Mucosa of descending colon (tissue), 3 donors: ENCODE results near the gene DCAF10. TPM values are rescaled to one million over a fixed set of nuclear protein-coding genes. Genes with fewer than 3 reads are reported as not detected.
"Not testable (repeated sequence)": the region's sequence is repeated elsewhere in the genome, so short reads cannot be mapped to it uniquely, and the experiment has no call there.

ENCODE experiments used
- ATAC-seq: fragments of 200-7000 bp; cut with Tn5 transposase; one replicate; pipeline ENCODE4 v1.9.1; 2020; ENCODE audit warnings: mild to moderate bottlenecking, moderate library complexity
- DNase-seq, 3 donors: peaks; one replicate each; pipeline ENCODE4 v3.0.0-alpha.2; 2020
- H3K36me3 ChIP-seq: fragments of 200-600 bp; one replicate; pipeline ENCODE4 v1.8.0; 2021; ENCODE audit warnings: low read depth, mild to moderate bottlenecking
- H3K4me1 ChIP-seq: fragments of 200-600 bp; one replicate; pipeline ENCODE4 v1.8.0; 2021; ENCODE audit warnings: low read depth, mild to moderate bottlenecking
- H3K4me3 ChIP-seq: fragments of 200-600 bp; one replicate; pipeline ENCODE4 v1.8.0; 2021; ENCODE audit warnings: mild to moderate bottlenecking
- H3K9me3 ChIP-seq: fragments of 200-600 bp; one replicate; pipeline ENCODE4 v1.8.0; 2021; ENCODE audit warnings: mild to moderate bottlenecking
- intact Hi-C, 2 donors: fragments of 100-400 bp; cut with DNase I in 1 of 2; cut with micrococcal nuclease in 1 of 2; formaldehyde crosslinking; loops; one replicate each; pipeline versions ENCODE4 v1.11.0 to v1.11.1; 2022; cut with DNase I, micrococcal nuclease
- total RNA-seq, 3 donors: library from RNA; stranded (reverse); fragmentation: NEBNext Ultra II Directional in 2 of 3; extraction: Animal tissue kit (Norgen Biotek cat#: 25700) in 2 of 3; gene quantifications; one replicate each; pipeline versions ENCODE4 v1.2.1 to v1.2.4, GENCODE V29; 2021 to 2023
- TF ChIP-seq, protein P1 (sequence below): fragments of 200-600 bp; IDR thresholded peaks from one replicate; pipeline ENCODE4 v1.8.0; 2022; ENCODE audit warnings: antibody characterized with exemption, mild to moderate bottlenecking
- donor health status: DM: no; HTN: no; CAD: no; lungs with moderate emphysema.
- donor health status: DM: no; HTN: no; CAD: no.
- donor health status: DM: no; HTN: yes; CAD: no.

Gene DCAF10
- total RNA-seq, 3 donors from 2014 or later, result 18.5 to 37.8 (median 26.6) TPM

DNA sequence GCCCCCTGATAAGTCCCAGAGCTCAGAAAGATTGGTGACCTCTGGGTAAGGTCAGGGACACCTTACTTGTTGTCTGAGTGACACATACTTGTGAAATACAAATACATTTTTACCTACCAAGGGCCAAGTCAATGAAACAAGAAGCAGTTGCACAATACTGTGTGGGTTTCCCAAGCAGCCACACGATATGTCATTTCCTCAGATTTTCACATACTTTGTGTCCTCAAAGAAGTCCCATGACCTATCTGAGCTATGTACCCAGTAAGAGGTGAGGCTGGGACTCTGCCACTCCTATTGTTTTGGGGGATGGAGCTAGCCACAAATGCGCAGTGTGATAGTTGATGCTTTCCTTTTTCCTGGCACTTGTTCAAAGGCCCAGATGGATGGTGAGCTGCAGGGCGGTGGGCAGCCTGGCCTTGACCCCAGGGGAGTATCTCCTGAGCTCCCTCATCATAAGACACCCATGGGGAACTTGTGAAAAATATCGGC, 108.1 kb downstream of the DCAF10 start:
- ATAC-seq, result no peak
- peaks cover 6% of the 10 kb centered on the region for H3K4me1 ChIP-seq
- no peaks in the 10 kb centered on the region for H3K9me3 ChIP-seq
- DNase-seq, result no peak
- no peaks in the 10 kb centered on the region for H3K36me3 ChIP-seq
- TF ChIP-seq, protein P1, sequence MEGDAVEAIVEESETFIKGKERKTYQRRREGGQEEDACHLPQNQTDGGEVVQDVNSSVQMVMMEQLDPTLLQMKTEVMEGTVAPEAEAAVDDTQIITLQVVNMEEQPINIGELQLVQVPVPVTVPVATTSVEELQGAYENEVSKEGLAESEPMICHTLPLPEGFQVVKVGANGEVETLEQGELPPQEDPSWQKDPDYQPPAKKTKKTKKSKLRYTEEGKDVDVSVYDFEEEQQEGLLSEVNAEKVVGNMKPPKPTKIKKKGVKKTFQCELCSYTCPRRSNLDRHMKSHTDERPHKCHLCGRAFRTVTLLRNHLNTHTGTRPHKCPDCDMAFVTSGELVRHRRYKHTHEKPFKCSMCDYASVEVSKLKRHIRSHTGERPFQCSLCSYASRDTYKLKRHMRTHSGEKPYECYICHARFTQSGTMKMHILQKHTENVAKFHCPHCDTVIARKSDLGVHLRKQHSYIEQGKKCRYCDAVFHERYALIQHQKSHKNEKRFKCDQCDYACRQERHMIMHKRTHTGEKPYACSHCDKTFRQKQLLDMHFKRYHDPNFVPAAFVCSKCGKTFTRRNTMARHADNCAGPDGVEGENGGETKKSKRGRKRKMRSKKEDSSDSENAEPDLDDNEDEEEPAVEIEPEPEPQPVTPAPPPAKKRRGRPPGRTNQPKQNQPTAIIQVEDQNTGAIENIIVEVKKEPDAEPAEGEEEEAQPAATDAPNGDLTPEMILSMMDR, result no peak
- intact Hi-C loops, result loop anchor here in 1 of 2 donors (10.0 kb wide), 1 partner anchor 256 kb away; no protein-coding TSS in a partner anchor
- no peak overlapping the region for H3K4me3 ChIP-seq

DNA sequence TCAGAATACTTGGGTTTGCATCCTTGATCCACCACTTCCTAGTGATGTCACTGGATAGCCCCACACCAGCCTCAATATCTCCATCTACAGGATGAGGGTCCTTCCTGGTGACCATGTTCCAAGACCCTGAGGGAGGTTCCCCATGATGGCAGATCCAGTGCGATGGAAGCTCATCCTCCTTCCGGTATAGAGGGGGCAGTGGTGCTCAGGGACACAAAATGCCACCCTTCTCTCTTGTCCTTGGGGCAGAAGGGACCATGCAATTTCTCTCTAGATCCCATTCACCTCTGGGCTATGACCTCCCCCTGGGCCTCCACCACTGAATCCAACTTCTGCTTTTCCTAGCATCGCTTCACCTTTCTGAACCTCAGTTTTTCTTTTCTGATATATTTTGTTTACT, 108.7 kb downstream of the DCAF10 start:
- intact Hi-C loops, result loop anchor here in 1 of 2 donors (10.0 kb wide), 1 partner anchor 255 kb away; no protein-coding TSS in a partner anchor
- TF ChIP-seq, protein P1, result no peak
- ATAC-seq (no peak), DNase-seq (no peak)
- Histone ChIP-seq H3K4me3 (no peak overlapping the region), H3K9me3 (no peaks in the 10 kb centered on the region), H3K36me3 (no peaks in the 10 kb centered on the region), H3K4me1 (peaks cover 6% of the 10 kb centered on the region)

GRCh38 chr9:37909836-37910235, 109.2 kb downstream of the DCAF10 start:
- H3K4me1 ChIP-seq, ATAC-seq, H3K4me3 ChIP-seq, DNase-seq, H3K9me3 ChIP-seq, H3K36me3 ChIP-seq: not testable (repeated sequence)
- intact Hi-C loops, result loop anchor here (5.0 to 10.0 kb wide), 3 partner anchors 175 to 452 kb away; no protein-coding TSS in a partner anchor

DNA sequence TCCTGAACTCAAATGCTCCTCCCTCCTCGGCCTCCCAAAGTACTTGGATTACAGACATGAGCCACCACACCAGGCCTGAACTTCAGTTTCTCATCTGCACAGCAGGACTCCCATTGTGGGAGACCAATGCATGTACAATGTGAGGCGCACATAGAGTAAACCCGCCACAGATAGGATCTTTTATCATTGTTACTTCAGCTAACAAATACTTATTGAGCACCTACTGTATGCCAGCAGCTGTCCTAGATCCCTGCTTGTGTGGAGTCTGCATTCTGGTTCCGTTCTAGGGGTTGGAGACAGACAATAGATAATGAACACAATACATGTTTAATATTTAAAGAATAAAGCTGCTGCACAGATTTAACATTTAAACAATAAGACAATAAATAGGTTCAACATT, 109.7 kb downstream of the DCAF10 start:
- Histone ChIP-seq H3K4me3 (no peak overlapping the region), H3K36me3 (no peaks in the 10 kb centered on the region), H3K9me3 (no peaks in the 10 kb centered on the region), H3K4me1 (no peaks in the 10 kb centered on the region)
- ATAC-seq (no peak), DNase-seq (no peak)
- TF ChIP-seq, protein P1, result no peak
- intact Hi-C loops, result loop anchor here (5.0 to 10.0 kb wide), 2 partner anchors 175 to 452 kb away; no protein-coding TSS in a partner anchor

DNA sequence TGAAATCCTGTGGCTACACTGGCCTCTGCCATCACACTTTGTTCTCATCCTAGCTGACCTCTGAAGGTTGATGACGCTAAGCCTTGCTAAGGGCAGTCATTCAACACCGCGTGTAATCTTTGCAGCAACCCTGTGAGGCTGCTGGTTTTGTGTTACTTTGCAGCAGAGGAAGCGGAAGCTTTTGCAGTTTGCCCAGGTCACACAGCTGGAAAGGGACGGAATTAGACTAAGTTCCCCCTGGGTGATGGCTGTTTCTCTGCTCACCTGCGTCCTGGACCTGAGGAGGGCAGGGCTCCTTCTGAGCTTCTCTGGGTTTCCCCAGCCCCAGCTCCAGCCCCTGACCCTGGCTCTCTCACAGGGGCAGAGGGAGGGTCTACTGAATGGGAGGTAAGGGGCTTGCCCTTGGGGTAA, 110.7 kb downstream of the DCAF10 start:
- no peak for DNase-seq
- intact Hi-C loops, result loop anchor here (5.0 to 10.0 kb wide), 2 partner anchors 174 to 451 kb away; no protein-coding TSS in a partner anchor
- ATAC-seq, result no peak
- TF ChIP-seq, protein P1, result no peak
- H3K9me3 ChIP-seq, result no peaks in the 10 kb centered on the region
- H3K4me3 ChIP-seq, result no peak overlapping the region
- H3K4me1 ChIP-seq, result no peaks in the 10 kb centered on the region
- H3K36me3 ChIP-seq, result no peaks in the 10 kb centered on the region

DNA sequence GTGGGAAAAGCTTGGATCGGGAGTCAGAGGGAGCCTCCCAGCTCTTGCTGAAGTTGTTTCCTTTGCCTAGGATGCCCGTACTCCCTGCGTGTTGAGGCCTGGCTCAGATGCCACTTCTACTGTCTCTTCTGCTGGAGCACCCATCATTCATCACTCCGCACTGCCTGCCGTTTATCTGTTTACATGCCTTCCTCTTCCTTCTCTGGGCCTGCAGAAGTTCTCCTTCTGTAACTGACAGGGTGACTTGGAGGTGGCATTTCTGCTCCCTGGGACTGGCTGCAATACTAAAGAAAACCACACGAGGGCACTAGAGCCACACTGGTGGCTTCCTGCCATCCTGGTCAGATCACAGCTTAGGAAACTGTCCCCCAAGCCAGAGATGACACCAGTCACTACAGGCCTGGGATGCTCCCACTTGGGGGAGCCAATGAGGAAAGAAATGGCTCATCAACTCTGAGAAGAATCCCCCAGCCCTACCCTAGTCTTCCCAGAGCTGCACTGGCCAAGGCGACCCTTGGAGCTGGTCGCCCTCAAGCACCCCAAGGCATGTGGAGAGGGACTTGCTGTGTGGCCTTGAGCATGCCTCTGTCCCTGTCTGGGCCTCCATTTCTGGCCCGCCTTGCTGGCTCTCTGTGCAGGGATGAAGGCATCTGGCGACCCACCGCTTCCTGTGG, 113.0 kb downstream of the DCAF10 start:
- no peaks in the 10 kb centered on the region for H3K4me1 ChIP-seq
- H3K9me3 ChIP-seq, result no peaks in the 10 kb centered on the region
- TF ChIP-seq, protein P1, result peak; percentile 96
- ATAC-seq, result peak; percentile 94
- intact Hi-C loops, result loop anchor here (5.0 to 10.0 kb wide), 2 partner anchors 171 to 449 kb away; no protein-coding TSS in a partner anchor
- no peaks in the 10 kb centered on the region for H3K36me3 ChIP-seq
- H3K4me3 ChIP-seq, result no peak overlapping the region
- DNase-seq, result peak in 2 of 3 donors; percentile 88 to 92
